ENCODE measurements around the gene ARL15. TPM values are rescaled to one million over a fixed set of nuclear protein-coding genes. Genes with fewer than 3 reads are reported as not detected.

ARL15 gene
- total RNA-seq, 2 donors from 2014 or later = 30.6 to 35.7 TPM

- intact Hi-C loops (cut with DNase I) = no loop called here
- no peak for DNase-seq (ENCODE audit: low spot score)
Observed at GRCh38 chr5:54261596-54261995, 48.8 kb downstream of the ARL15 start.

GRCh38 chr5:54259981-54260380, 50.4 kb downstream of the ARL15 start:
- intact Hi-C loops (cut with DNase I) = loop anchor here in 1 of 2 donors (10.0 kb wide), 1 partner anchor 235 kb away; no protein-coding TSS in a partner anchor
- no peak for DNase-seq (ENCODE audit: low spot score)

- intact Hi-C loops (cut with DNase I) = loop anchor here in 1 of 2 donors (10.0 kb wide), 1 partner anchor 236 kb away; no protein-coding TSS in a partner anchor
Observed at GRCh38 chr5:54259090-54259489, 51.3 kb downstream of the ARL15 start.

GRCh38 chr5:54257366-54258118, 52.8 kb downstream of the ARL15 start:
- no peak for DNase-seq (ENCODE audit: low spot score)
- intact Hi-C loops (cut with DNase I) = loop anchor here in 1 of 2 donors (10.0 kb wide), 1 partner anchor 237 kb away; no protein-coding TSS in a partner anchor

More at GRCh38 chr5:54259090-54259489, 51.3 kb downstream of the ARL15 start:
- DNase-seq (ENCODE audit: low spot score) = no peak

- no peak for DNase-seq (ENCODE audit: low spot score)
- intact Hi-C loops (cut with DNase I) = loop anchor here in 1 of 2 donors (10.0 kb wide), 1 partner anchor 240 kb away; no protein-coding TSS in a partner anchor
Observed at GRCh38 chr5:54254482-54255198, 55.7 kb downstream of the ARL15 start.

- intact Hi-C loops (cut with DNase I) = loop anchor here in 1 of 2 donors (10.0 kb wide), 1 partner anchor 243 kb away; no protein-coding TSS in a partner anchor
Observed at GRCh38 chr5:54251981-54252380, 58.4 kb downstream of the ARL15 start.

GRCh38 chr5:54249210-54250028, 61.0 kb downstream of the ARL15 start:
- intact Hi-C loops (cut with DNase I) = loop anchor here (10.0 kb wide), 2 partner anchors 175 to 245 kb away; no protein-coding TSS in a partner anchor
- DNase-seq (ENCODE audit: low spot score) = no peak

More at GRCh38 chr5:54251981-54252380, 58.4 kb downstream of the ARL15 start:
- DNase-seq (ENCODE audit: low spot score) = no peak

- intact Hi-C loops (cut with DNase I) = loop anchor here (10.0 kb wide), 1 partner anchor 178 kb away; no protein-coding TSS in a partner anchor
- DNase-seq (ENCODE audit: low spot score) = no peak
Observed at GRCh38 chr5:54247226-54247625, 63.1 kb downstream of the ARL15 start.

GRCh38 chr5:54243483-54244080, 66.8 kb downstream of the ARL15 start:
- intact Hi-C loops (cut with DNase I) = loop anchor here (10.0 kb wide), 1 partner anchor 181 kb away; no protein-coding TSS in a partner anchor
- DNase-seq (ENCODE audit: low spot score) = no peak

- DNase-seq (ENCODE audit: low spot score) = no peak
- intact Hi-C loops (cut with DNase I) = loop anchor here (10.0 kb wide), 1 partner anchor 183 kb away; no protein-coding TSS in a partner anchor
Observed at GRCh38 chr5:54242297-54242696, 68.1 kb downstream of the ARL15 start.

GRCh38 chr5:54234304-54234933, 76.0 kb downstream of the ARL15 start:
- intact Hi-C loops (cut with DNase I) = no loop called here

GRCh38 chr5:54230936-54231685, 79.3 kb downstream of the ARL15 start:
- intact Hi-C loops (cut with DNase I) = no loop called here

More at GRCh38 chr5:54234304-54234933, 76.0 kb downstream of the ARL15 start:
- no peak for DNase-seq (ENCODE audit: low spot score)

GRCh38 chr5:54229041-54229780, 81.2 kb downstream of the ARL15 start:
- intact Hi-C loops (cut with DNase I) = no loop called here
- peak; percentile 89 for DNase-seq (ENCODE audit: low spot score)

More at GRCh38 chr5:54230936-54231685, 79.3 kb downstream of the ARL15 start:
- no peak for DNase-seq (ENCODE audit: low spot score)

GRCh38 chr5:54227759-54228158, 82.6 kb downstream of the ARL15 start:
- intact Hi-C loops (cut with DNase I) = no loop called here
- DNase-seq (ENCODE audit: low spot score) = no peak

- intact Hi-C loops (cut with DNase I) = no loop called here
- DNase-seq (ENCODE audit: low spot score) = no peak
Observed at GRCh38 chr5:54227109-54227508, 83.3 kb downstream of the ARL15 start.

- no peak for DNase-seq (ENCODE audit: low spot score)
- intact Hi-C loops (cut with DNase I) = no loop called here
Observed at GRCh38 chr5:54226215-54226614, 84.2 kb downstream of the ARL15 start.

All from posterior vena cava (tissue), 2 donors.